Lung (tissue), 12 donors: ENCODE data around the gene VRK2. TPM values are rescaled to one million over a fixed set of nuclear protein-coding genes. Genes with fewer than 3 reads are reported as not detected.

Experiments used
- ATAC-seq: fragments of 200-7000 bp; cut with Tn5 transposase; one replicate; pipeline ENCODE4 v1.9.1; 2020; ENCODE audit warnings: moderate number of reproducible peaks; ENCODE audit not compliant: insufficient read depth, low FRiP score
- DNase-seq, 3 donors: peaks; one replicate each; pipeline ENCODE4 v3.0.0-alpha.2; 2013 to 2017
- H3K27ac ChIP-seq, 2 donors: one replicate each; pipeline ENCODE4 v1.5.1; 2013; ENCODE audit warnings: mild to moderate bottlenecking in 2 of 2, moderate library complexity in 2 of 2, control low read depth in 1 of 2, inconsistent platforms in 1 of 2, low read depth in 1 of 2, low read length in 1 of 2
- H3K27me3 ChIP-seq, 3 donors: one replicate each; pipeline ENCODE4 v1.5.1; 2013; ENCODE audit warnings: low read length in 2 of 3; ENCODE audit not compliant: control insufficient read depth in 3 of 3, insufficient read depth in 3 of 3
- H3K36me3 ChIP-seq, 4 donors: one replicate each; pipeline ENCODE4 v1.5.1; 2013; ENCODE audit warnings: low read length in 4 of 4, mild to moderate bottlenecking in 1 of 4, moderate library complexity in 1 of 4; ENCODE audit not compliant: control insufficient read depth in 4 of 4, insufficient read depth in 4 of 4
- H3K4me1 ChIP-seq, 5 donors: one replicate each; pipeline ENCODE4 v1.5.1; 2013; ENCODE audit warnings: low read length in 5 of 5, mild to moderate bottlenecking in 2 of 5, moderate library complexity in 1 of 5; ENCODE audit not compliant: control insufficient read depth in 5 of 5, insufficient read depth in 5 of 5
- H3K4me3 ChIP-seq: one replicate; pipeline ENCODE4 v1.5.1; 2013; ENCODE audit warnings: mild to moderate bottlenecking, control low read depth, moderate library complexity
- H3K9ac ChIP-seq, 2 donors: one replicate each; pipeline ENCODE4 v1.5.1; 2013; ENCODE audit warnings: low read length in 2 of 2, control low read depth in 1 of 2; ENCODE audit not compliant: insufficient read depth in 1 of 2
- H3K9me3 ChIP-seq, 4 donors: one replicate each; pipeline ENCODE4 v1.5.1; 2013; ENCODE audit warnings: low read length in 3 of 4, mild to moderate bottlenecking in 1 of 4, moderate library complexity in 1 of 4; ENCODE audit not compliant: control insufficient read depth in 4 of 4, insufficient read depth in 3 of 4
- CTCF ChIP-seq: IDR thresholded peaks from 2 replicates; pipeline ENCODE4 v1.5.1; 2012; ENCODE audit warnings: mild to moderate bottlenecking; ENCODE audit errors: control extremely low read depth, extremely low read depth
- WGBS, 2 donors: extraction: QIAGEN DNeasy Blood & Tissue Kit; methylation state at CpG; one replicate each; pipeline ENCODE4 v1.1.7; 2013; 5-methylcytosine and 5-hydroxymethylcytosine counted together
- polyA plus RNA-seq, 2 donors: library from polyadenylated mRNA; stranded (reverse); fragments of 200-250 nt; gene quantifications; one replicate each; pipeline ENCODE4 v1.2.1, GENCODE V29; 2013
- total RNA-seq, 2 donors: library from RNA; depleted of rRNA in 1 of 2; stranded (reverse); fragments of >200 nt in 1 of 2; gene quantifications; one replicate each; pipeline ENCODE4 v1.2.1, GENCODE V29; 2014 to 2021
- donor health status: control.
- donor health status: control.
- donor health status: Bipolar disorder and iron deficiency.
- donor health status: healthy.
- donor health status: DM: yes; HTN: yes; CAD: no.

Gene VRK2
- total and polyA plus RNA-seq, 4 donors = 11.2 to 25.4 (median 14.7) TPM

GRCh38 chr2:58195662-58196061, 149.1 kb downstream of the VRK2 start:
- no peak for TF ChIP-seq CTCF
- H3K9ac ChIP-seq = no peak overlapping the region
- WGBS, 2 donors = 97 to 98% methylated on average over 1 of the region's 1 CpG
- no peak overlapping the region for H3K27ac ChIP-seq
- no peaks in the 10 kb centered on the region for H3K9me3 ChIP-seq
- DNase-seq (peak in 1 of 3 donors; percentile 77), ATAC-seq (no peak)
- peaks cover 0 to 10% (median 4%) of the 10 kb centered on the region in 4 donors for H3K36me3 ChIP-seq
- H3K27me3 ChIP-seq = no peaks in the 10 kb centered on the region
- peaks cover 0 to 14% (median 0%) of the 10 kb centered on the region in 5 donors for H3K4me1 ChIP-seq
- H3K4me3 ChIP-seq = no peak overlapping the region

- Histone ChIP-seq H3K9me3 (no peaks in the 10 kb centered on the region), H3K4me1 (peaks cover 0 to 14% (median 0%) of the 10 kb centered on the region in 5 donors), H3K4me3 (no peak overlapping the region), H3K36me3 (peaks cover 0 to 10% (median 4%) of the 10 kb centered on the region in 4 donors), H3K9ac (no peak overlapping the region), H3K27ac (no peak overlapping the region), H3K27me3 (no peaks in the 10 kb centered on the region)
- TF ChIP-seq CTCF = no peak
- no peak for ATAC-seq
- DNase-seq = no peak
- 96 to 97% methylated on average over 2 of the region's 2 CpGs for WGBS, 2 donors
Observed at GRCh38 chr2:58197894-58198293, 151.3 kb downstream of the VRK2 start.

GRCh38 chr2:58202404-58202803, 155.8 kb downstream of the VRK2 start:
- ATAC-seq (no peak), DNase-seq (peak in 1 of 3 donors; percentile 17)
- H3K4me3 ChIP-seq = no peak overlapping the region
- H3K27me3 ChIP-seq = no peaks in the 10 kb centered on the region
- H3K4me1 ChIP-seq = peaks cover 0 to 22% (median 5%) of the 10 kb centered on the region in 5 donors
- H3K9ac ChIP-seq = no peak overlapping the region
- WGBS, 2 donors = 65 to 89% methylated on average over 1 of the region's 1 CpG
- H3K27ac ChIP-seq = no peak overlapping the region
- H3K36me3 ChIP-seq = peaks cover 0 to 12% (median 4%) of the 10 kb centered on the region in 4 donors
- no peaks in the 10 kb centered on the region for H3K9me3 ChIP-seq
- TF ChIP-seq CTCF = no peak

- Histone ChIP-seq H3K27ac (no peak overlapping the region), H3K36me3 (peaks cover 0 to 9% (median 1%) of the 10 kb centered on the region in 4 donors), H3K4me1 (peaks cover 0 to 22% (median 5%) of the 10 kb centered on the region in 5 donors), H3K9me3 (no peaks in the 10 kb centered on the region), H3K27me3 (no peaks in the 10 kb centered on the region), H3K4me3 (no peak overlapping the region), H3K9ac (no peak overlapping the region)
- ATAC-seq (no peak), DNase-seq (no peak)
- TF ChIP-seq CTCF = no peak
Observed at GRCh38 chr2:58203018-58203417, 156.4 kb downstream of the VRK2 start.
